ENCODE results near the gene GTPBP10.

GTPBP10 gene

DNA sequence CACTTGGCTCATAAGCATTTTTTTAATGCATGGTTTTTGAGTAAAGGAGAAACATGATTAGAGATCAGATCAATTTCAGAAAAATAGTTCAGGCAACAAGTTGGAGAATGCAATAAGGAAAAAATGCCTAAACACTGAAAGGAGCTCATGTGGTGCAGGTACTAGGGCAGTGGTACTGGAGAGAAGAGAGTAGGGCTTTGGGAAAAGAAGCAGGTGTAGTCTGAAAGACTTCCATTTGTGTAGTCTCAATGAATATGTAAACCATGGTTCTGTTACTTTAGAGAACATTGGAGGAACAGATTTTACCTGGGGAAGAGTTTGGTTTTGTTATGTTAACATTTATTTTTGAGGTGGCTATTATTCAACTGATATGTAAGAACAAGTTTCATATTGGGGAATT is 5.5 kb downstream of the GTPBP10 start:
- TF ChIP-seq, protein P1, sequence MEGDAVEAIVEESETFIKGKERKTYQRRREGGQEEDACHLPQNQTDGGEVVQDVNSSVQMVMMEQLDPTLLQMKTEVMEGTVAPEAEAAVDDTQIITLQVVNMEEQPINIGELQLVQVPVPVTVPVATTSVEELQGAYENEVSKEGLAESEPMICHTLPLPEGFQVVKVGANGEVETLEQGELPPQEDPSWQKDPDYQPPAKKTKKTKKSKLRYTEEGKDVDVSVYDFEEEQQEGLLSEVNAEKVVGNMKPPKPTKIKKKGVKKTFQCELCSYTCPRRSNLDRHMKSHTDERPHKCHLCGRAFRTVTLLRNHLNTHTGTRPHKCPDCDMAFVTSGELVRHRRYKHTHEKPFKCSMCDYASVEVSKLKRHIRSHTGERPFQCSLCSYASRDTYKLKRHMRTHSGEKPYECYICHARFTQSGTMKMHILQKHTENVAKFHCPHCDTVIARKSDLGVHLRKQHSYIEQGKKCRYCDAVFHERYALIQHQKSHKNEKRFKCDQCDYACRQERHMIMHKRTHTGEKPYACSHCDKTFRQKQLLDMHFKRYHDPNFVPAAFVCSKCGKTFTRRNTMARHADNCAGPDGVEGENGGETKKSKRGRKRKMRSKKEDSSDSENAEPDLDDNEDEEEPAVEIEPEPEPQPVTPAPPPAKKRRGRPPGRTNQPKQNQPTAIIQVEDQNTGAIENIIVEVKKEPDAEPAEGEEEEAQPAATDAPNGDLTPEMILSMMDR (IDR thresholded peaks at IDR 0.05; ENCODE audit: insufficient read depth, low read depth, low read length, missing control alignments): no peak
- no peak overlapping the region for H3K4me3 ChIP-seq (ENCODE audit: low read length)
- no peak for DNase-seq (ENCODE audit: low read depth)

DNA sequence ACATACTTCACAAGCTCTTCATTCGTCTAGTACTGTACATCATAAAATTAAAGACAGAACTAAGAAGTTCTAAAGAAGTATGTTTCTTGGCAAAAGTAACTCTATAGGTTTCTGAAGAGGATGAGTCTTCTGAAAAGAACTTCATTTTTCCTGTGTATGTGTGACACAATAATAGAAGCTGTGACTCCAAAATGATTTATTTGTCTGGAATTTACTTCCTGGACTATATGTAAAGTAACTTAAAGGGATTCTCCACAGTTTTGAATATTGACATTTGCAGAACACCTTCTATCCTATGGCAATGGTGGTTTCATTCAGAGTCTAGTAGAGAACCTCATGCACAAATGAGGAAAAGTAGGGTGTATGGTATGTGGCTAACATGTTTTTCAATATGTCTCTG is 36.9 kb downstream of the GTPBP10 start:
- DNase-seq (ENCODE audit: low read depth): peak; percentile 74
- no peak overlapping the region for H3K4me3 ChIP-seq (ENCODE audit: low read length)
- TF ChIP-seq, protein P1 (IDR thresholded peaks at IDR 0.05; ENCODE audit: insufficient read depth, low read depth, low read length, missing control alignments): no peak

DNA sequence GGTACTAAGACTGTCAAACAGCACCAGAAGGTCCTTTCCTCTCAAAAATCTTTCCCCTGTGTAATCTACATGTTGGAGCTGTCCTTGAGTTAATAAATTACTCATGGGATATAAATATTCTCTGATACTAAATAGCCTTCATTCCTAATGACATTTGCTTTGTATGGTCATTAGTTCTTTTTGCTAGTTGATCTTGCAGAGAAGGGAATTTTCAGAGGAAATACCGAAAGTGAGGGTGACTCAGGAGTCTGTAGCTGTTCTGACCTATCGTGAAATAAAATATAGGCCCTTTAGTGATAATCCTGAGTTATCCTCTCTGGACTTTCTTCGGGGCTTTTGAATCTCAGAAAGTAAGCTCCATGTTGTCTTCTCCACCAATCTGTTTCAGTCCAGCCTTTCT is 37.3 kb downstream of the GTPBP10 start:
- H3K4me3 ChIP-seq (ENCODE audit: low read length): no peak overlapping the region
- TF ChIP-seq, protein P1 (IDR thresholded peaks at IDR 0.05; ENCODE audit: insufficient read depth, low read depth, low read length, missing control alignments): no peak
- peak; percentile 59 for DNase-seq (ENCODE audit: low read depth)

DNA sequence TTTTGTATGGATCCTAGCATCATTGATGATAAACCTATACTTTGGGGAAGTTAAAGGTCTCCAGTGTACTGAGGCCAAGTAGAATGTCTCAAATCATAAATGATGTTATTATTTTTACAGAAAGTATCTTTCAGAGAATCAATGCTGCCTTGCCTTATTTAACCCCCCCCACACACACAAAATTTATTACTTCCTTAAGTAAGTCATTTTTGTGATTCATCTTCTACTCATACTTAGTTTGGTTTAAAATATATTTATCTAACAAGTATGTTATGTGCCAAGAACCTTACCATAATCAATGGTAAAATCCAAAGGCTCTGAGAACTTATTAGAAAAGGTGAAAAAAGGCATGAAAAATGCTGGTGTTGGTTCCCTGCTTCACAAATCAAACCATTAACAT is 37.9 kb downstream of the GTPBP10 start:
- peak; percentile 54 for DNase-seq (ENCODE audit: low read depth)
- no peak overlapping the region for H3K4me3 ChIP-seq (ENCODE audit: low read length)
- TF ChIP-seq, protein P1 (IDR thresholded peaks at IDR 0.05; ENCODE audit: insufficient read depth, low read depth, low read length, missing control alignments): no peak

DNA sequence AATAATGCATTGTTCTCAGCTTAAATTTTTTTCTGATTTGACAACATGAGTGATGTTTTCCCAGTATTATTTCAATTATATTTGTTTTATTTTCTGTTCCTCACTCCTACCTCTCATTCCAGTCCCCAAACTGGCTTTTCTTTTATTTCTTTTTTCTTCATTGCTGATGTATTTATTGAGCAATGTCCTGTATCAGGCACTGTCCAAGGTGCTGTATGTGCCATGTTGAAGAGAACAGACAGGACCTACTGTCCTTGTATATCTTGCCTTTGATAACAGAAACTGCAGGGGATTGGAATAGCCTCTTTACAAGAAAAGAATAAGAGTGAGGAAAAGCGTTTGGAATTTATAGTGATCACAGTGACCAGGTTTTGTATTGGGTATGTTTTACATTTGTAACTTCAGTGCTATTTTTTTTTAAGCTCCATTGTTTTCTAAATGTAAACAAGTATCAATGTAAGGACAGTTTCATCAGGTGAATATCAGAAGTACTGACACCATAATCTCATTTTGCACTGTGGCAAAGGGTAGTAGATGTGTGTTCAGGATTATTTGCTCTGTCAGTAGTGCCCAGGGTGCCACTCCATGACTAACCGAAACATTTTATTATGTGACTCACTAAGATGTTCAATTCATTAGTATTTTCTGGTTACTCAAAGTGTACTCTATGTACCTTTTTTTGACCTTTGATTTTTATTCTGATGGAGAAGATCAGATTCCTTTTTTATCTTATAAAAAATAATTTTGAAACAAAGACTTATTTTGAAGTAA is 41.1 kb downstream of the GTPBP10 start:
- peak; percentile 43 for DNase-seq (ENCODE audit: low read depth)
- TF ChIP-seq, protein P1 (IDR thresholded peaks at IDR 0.05; ENCODE audit: insufficient read depth, low read depth, low read length, missing control alignments): no peak
- no peak overlapping the region for H3K4me3 ChIP-seq (ENCODE audit: low read length)

DNA sequence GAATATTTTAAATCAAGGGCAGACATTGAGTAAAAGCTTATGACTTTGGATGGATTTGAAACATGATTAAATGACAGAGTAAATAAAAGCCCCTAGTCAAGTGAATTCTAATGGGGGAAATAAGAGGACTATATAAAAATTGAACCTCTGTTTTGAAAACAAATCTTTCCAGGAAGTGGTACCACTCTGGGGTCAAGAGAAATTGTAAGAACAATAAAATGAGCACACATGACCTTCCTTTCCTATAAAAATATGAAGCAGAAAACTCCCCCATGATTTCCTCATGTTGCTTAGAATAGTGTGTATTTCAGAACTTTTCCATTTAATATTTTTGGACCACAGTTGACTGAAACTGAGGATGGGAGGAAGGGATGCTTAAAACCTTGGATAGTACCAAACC is 44.4 kb downstream of the GTPBP10 start:
- H3K4me3 ChIP-seq (ENCODE audit: low read length): no peak overlapping the region
- DNase-seq (ENCODE audit: low read depth): no peak
- TF ChIP-seq, protein P1 (IDR thresholded peaks at IDR 0.05; ENCODE audit: insufficient read depth, low read depth, low read length, missing control alignments): no peak

DNA sequence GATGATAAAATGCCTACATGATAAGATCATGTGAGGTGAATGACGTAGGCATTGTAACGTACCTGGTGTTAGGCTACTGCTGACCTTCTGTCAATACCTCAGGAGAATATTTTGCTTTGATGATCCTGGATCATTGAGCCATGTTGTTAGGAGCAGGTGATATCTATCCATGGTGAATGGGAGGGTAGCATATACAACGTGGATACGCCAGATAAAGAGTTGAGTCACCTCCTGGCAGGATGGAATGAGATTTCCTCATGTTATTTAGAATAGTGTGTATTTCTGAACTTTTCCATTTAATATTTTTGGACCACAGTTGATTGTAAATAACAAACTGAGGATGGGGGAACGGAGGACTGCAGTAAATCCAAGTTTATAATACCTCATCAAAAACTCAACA is 45.0 kb downstream of the GTPBP10 start:
- TF ChIP-seq, protein P1 (IDR thresholded peaks at IDR 0.05; ENCODE audit: insufficient read depth, low read depth, low read length, missing control alignments): no peak
- DNase-seq (ENCODE audit: low read depth): no peak
- no peak overlapping the region for H3K4me3 ChIP-seq (ENCODE audit: low read length)

Measured in epithelial cell of esophagus (primary cell).